GM18868 (cell line): ENCODE results near the gene TMEM11.
"Not testable (repeated sequence)": the region's sequence is repeated elsewhere in the genome, so short reads cannot be mapped to it uniquely, and the experiment has no call there.

Source experiments
- ATAC-seq: cut with Tn5 transposase; IDR thresholded peaks from one replicate; pipeline ENCODE4 v1.9.1; 2021; ENCODE audit warnings: mild to moderate bottlenecking, moderate library complexity; ENCODE audit not compliant: unreplicated experiment

TMEM11 gene

GRCh38 chr17:21212826-21213637, 929 bp downstream of the TMEM11 start:
- ATAC-seq: no peak

GRCh38 chr17:21211825-21212479, 2.0 kb downstream of the TMEM11 start:
- ATAC-seq: no peak

GRCh38 chr17:21210411-21211076, 3.4 kb downstream of the TMEM11 start:
- no peak for ATAC-seq

- ATAC-seq: no peak
These were observed 4.3 kb downstream of the TMEM11 start for GRCh38 chr17:21209511-21210175.

- no peak for ATAC-seq
These were observed 5.6 kb downstream of the TMEM11 start for GRCh38 chr17:21208352-21208751.

GRCh38 chr17:21204935-21205334, 9.0 kb downstream of the TMEM11 start:
- ATAC-seq: no peak

DNA sequence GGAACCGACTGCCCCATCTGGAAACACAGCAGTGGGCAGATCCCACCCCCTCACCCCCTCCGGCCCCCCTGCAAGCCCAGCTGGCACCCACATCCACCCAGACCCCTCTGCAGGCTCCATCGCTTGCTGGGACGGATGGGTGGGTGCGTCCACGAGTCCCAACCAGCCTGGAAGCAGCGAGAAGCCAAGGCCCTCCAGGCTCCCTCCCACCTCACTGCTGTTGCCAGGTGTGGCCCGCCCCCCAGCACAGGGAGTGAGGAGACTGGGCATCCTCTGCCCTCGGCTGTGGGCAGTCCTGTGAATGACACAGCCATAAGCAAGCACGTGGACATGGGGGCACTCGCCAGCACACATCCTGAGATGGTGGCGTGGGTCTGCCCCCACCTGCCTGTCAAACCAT, 11.4 kb downstream of the TMEM11 start:
- no peak for ATAC-seq

GRCh38 chr17:21201874-21202273, 12.1 kb downstream of the TMEM11 start:
- no peak for ATAC-seq

GRCh38 chr17:21201298-21201595, 12.7 kb downstream of the TMEM11 start:
- ATAC-seq: no peak

GRCh38 chr17:21200590-21201297, 13.2 kb downstream of the TMEM11 start:
- ATAC-seq: no peak

GRCh38 chr17:21199856-21200255, 14.1 kb downstream of the TMEM11 start:
- no peak for ATAC-seq

DNA sequence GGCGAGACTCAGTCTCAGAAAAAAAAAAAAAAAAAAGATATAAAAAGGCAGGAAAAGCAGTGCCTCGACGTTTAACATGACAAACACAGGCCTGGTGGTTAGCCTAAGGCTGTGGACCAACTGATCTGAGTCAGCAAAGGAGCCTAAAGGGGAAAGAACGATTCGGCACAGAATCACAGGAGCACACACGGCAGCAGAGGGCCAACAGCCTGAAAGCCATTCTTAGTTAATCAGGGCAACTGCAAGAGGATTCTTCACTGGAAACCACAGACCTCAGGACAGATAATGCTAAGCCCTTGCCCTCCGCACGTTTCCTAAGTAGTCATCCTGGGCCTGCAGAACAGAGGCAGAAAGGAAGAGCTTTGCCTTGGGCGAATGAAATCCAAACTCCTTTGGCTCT, 14.7 kb downstream of the TMEM11 start:
- ATAC-seq: no peak

DNA sequence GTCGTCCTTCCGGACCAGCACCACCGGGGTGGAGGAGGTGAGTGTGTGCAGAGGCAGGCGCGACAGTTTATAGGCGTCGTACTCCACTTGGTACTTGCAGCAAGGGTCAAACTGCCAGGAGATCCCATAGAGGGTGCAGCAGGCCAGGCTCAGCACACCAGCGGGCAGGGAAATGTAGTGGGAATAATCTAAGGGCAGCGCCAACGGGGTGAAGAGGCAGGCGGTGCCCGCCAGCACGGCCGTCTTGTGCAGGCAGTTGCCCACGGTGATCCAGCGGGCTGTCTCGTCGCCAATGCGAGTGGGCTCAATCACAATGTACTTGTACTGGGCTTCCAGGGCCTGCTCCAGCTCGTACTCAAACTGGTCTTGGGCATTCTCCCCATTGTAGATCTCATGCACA, 15.6 kb downstream of the TMEM11 start:
- ATAC-seq: no peak

DNA sequence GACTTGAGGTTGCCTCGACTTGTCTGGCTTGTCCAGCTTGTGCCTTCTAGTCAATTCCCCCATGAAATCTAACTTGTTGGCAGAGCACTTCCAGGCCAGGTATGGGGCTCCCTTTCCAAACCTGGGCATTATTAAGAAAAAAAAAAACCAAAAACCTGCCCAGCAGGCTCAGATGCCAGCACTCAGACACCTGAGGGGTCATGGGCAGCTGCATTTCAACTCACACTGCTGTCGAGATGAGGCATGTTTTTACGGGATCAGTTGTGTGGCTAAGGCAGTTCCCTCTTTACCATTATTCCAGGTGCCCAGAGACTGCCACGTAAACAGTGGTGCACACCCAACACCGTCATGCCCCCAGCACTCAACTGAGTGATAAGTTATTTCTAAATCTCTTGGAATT, 17.8 kb downstream of the TMEM11 start:
- no peak for ATAC-seq

- ATAC-seq: no peak
These were observed 19.3 kb downstream of the TMEM11 start for GRCh38 chr17:21194703-21195102.

DNA sequence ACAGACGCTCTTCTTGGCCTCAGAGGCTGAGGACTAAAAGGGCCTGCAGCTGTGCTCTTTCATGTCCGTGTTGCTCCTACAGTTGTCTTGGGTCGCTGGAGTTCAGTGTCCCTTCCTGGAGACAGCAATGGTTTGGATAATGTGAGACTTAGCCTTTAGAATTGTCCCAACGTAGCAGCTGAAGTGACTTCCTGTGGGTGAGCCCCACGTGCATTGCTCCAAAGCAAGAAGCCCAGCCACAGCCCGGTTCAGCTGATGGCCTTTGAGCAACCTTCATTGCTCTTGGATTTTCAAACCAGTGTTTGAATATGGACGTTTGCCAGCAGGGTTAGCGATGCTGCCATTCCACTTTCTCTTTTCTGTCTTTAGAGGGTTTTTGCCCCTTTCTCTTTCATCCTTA, 19.7 kb downstream of the TMEM11 start:
- no peak for ATAC-seq

DNA sequence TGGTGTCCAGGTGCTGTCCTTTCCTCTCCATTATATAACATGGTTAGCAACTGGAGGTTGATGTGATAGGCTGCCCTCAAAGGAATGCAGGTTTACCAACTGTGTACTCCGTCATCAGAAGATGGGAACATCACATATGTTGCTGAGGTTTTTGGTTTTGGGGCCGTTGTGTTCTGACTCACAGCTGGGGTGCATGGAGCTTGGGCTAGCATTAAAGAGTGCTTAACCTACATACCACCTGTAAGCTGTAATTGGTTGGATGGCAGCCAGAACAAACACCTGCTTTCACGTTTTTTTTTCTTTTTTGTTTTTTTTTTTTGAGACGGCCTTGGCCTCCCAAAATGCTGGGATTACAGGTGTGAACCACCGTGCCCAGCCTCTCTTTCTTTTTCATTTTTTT, 20.9 kb downstream of the TMEM11 start:
- no peak for ATAC-seq

DNA sequence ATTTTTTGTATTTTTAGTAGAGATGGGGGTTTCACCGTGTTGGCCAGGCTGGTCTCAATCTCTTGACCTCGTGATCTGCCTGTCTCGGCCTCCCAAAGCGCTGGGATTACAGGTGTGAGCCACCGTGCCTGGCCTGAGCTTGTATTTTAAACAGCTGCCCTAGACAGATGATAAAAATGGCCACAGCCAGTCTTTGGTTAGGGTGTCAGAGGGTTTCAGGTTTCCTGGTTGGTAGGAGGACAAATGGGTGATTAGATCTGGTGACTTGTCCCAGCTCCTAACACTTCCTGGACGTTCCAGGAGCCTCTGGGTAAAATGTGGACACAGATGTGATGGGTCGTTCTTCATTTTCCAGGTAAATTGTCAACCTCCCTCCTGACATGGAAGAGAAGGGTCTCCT, 21.5 kb downstream of the TMEM11 start:
- not testable (repeated sequence) for ATAC-seq

GRCh38 chr17:21191698-21192097, 22.3 kb downstream of the TMEM11 start:
- ATAC-seq: no peak

GRCh38 chr17:21190078-21190477, 23.9 kb downstream of the TMEM11 start:
- ATAC-seq: no peak

GRCh38 chr17:21189361-21189760, 24.6 kb downstream of the TMEM11 start:
- ATAC-seq: no peak
